Aorta (tissue), 4 donors: ENCODE results near the gene GFPT2. TPM values are rescaled to one million over a fixed set of nuclear protein-coding genes. Genes with fewer than 3 reads are reported as not detected.

Experiments used
- polyA plus RNA-seq, 2 donors: library from polyadenylated mRNA; stranded (reverse); fragments of 200-250 nt; gene quantifications; one replicate each; pipeline ENCODE4 v1.2.3, GENCODE V29; 2013
- total RNA-seq, 2 donors: library from RNA; stranded (reverse); fragmentation: NEBNext Ultra II Directional; extraction: Animal tissue kit (Norgen Biotek cat#: 25700); gene quantifications; one replicate each; pipeline ENCODE4 v1.2.1, GENCODE V29; 2021
- donor health status: healthy with polysubstance abuse.
- donor health status: Bipolar disorder and iron deficiency.
- donor health status: DM: no; HTN: no; CAD: no.
- donor health status: DM: yes; HTN: yes; CAD: no.

GFPT2 gene
- total and polyA plus RNA-seq, 4 donors, result 1.1 to 60.2 (median 31.9) TPM

Other genes with a start within 250 kb of the GFPT2 start
- gene RASGEF1C, start 144.1 kb downstream of the GFPT2 start, total RNA-seq, result 1 to 10 TPM in 1 of 2 donors, under 1 TPM in 1; 0.66 to 1.2 TPM
- not detected for gene RASGEF1C, start 144.1 kb downstream of the GFPT2 start, polyA plus RNA-seq
- 10 to 100 TPM; 31.4 to 36.4 TPM for gene MAPK9, start 61.3 kb downstream of the GFPT2 start, total RNA-seq
- gene MAPK9, start 61.3 kb downstream of the GFPT2 start, polyA plus RNA-seq, result 10 to 100 TPM; 15.8 to 22.0 TPM
- gene CNOT6, start 141.0 kb upstream of the GFPT2 start, total RNA-seq, result 10 to 100 TPM; 16.4 to 17.6 TPM
- 10 to 100 TPM in 1 of 2 donors, 1 to 10 TPM in 1; 6.2 to 12.0 TPM for gene CNOT6, start 141.0 kb upstream of the GFPT2 start, polyA plus RNA-seq
- not detected for gene SCGB3A1, start 238.2 kb upstream of the GFPT2 start, total RNA-seq
- 1 to 10 TPM in 1 of 2 donors, not detected in 1; 2.0 TPM for gene SCGB3A1, start 238.2 kb upstream of the GFPT2 start, polyA plus RNA-seq